NCI-H1436 treated with DMSO at 0.1 percent for 48 hours (cell line): ENCODE measurements around the gene STARD10.
A peak's percentile ranks its signal among the peaks of the same experiment; 100 is the strongest.

ENCODE experiments used
- DNase-seq: peaks from one replicate; lab custom pipeline; 2025; lab: John Stamatoyannopoulos, UW

STARD10 gene

GRCh38 chr11:72780296-72781062 lies 13.4 kb downstream of the STARD10 start:
- DNase-seq, result no peak

GRCh38 chr11:72779495-72780128 lies 14.2 kb downstream of the STARD10 start:
- no peak for DNase-seq

- no peak for DNase-seq
Observed at GRCh38 chr11:72778535-72779494, 15.0 kb downstream of the STARD10 start.

GRCh38 chr11:72777755-72778278 lies 16.0 kb downstream of the STARD10 start:
- no peak for DNase-seq

- DNase-seq, result no peak
Observed at GRCh38 chr11:72776844-72777754, 16.7 kb downstream of the STARD10 start.

- no peak for DNase-seq
Observed at GRCh38 chr11:72776117-72776843, 17.6 kb downstream of the STARD10 start.

GRCh38 chr11:72775288-72776110 lies 18.3 kb downstream of the STARD10 start:
- DNase-seq, result no peak

GRCh38 chr11:72774499-72774898 lies 19.3 kb downstream of the STARD10 start:
- no peak for DNase-seq

GRCh38 chr11:72773696-72774095 lies 20.2 kb downstream of the STARD10 start:
- no peak for DNase-seq

- no peak for DNase-seq
Observed at GRCh38 chr11:72773291-72773690, 20.6 kb downstream of the STARD10 start.

GRCh38 chr11:72772059-72772458 lies 21.8 kb downstream of the STARD10 start:
- no peak for DNase-seq

GRCh38 chr11:72771507-72771906 lies 22.3 kb downstream of the STARD10 start:
- no peak for DNase-seq

GRCh38 chr11:72770799-72771198 lies 23.0 kb downstream of the STARD10 start:
- DNase-seq, result peak; percentile 72

GRCh38 chr11:72769680-72770079 lies 24.2 kb downstream of the STARD10 start:
- DNase-seq, result no peak

GRCh38 chr11:72768581-72768980 lies 25.3 kb downstream of the STARD10 start:
- no peak for DNase-seq

- DNase-seq, result no peak
Observed at GRCh38 chr11:72767203-72768062, 26.4 kb downstream of the STARD10 start.

- DNase-seq, result no peak
Observed at GRCh38 chr11:72766152-72766902, 27.5 kb downstream of the STARD10 start.

GRCh38 chr11:72764503-72764902 lies 29.3 kb downstream of the STARD10 start:
- DNase-seq, result peak; percentile 70
